ENCODE measurements around the gene REEP1. TPM values are rescaled to one million over a fixed set of nuclear protein-coding genes. Genes with fewer than 3 reads are reported as not detected.

The REEP1 gene
- total and polyA plus RNA-seq, 2 of the 13 experiments (the other 11 are each of a cell fraction or from before 2014, with no cell fraction given), result 0.27 TPM; not detected in 1

- WGBS (ENCODE audit: low lambda C conversion rate), result 6% methylated on average over 4 of the region's 17 CpGs
- ChIA-PET CTCF (ENCODE audit: low intra/inter-chr PET ratio, low total read pairs) (no interaction called here), POLR2A (interaction anchor here (1.2 to 4.0 kb wide), 9 partner anchors 8 to 248 kb away, joined by 4 to 21 read pairs (median 5); partner anchors contain the start of genes KDM3A, POLR1A and PTCD3)
- Histone ChIP-seq H4K20me1 (ENCODE audit: insufficient read depth, low read length) (peaks cover 22% of the 10 kb centered on the region), H3K4me3 (replicated peaks in 1 of 3; ENCODE audit: insufficient read depth in 1 of 3, low read depth in 2 of 3, low read length in 3 of 3) (peak overlapping the region; percentile 81 to 96 (median 91)), H3K4me2 (ENCODE audit: low read depth, low read length) (peak overlapping the region; percentile 98), H2AFZ (ENCODE audit: low read length) (no peak overlapping the region), H3K27me3 (ENCODE audit: control insufficient read depth in 1 of 2, insufficient read depth in 2 of 2, low read length in 2 of 2) (no peaks in the 10 kb centered on the region; a peak in 1 of 5 replicates), H3K27ac (ENCODE audit: extremely low read length, insufficient read depth, low read length) (peak overlapping the region; percentile 95), H3K4me1 (ENCODE audit: insufficient read depth, low read length) (peaks cover 58% of the 10 kb centered on the region), H3K9ac (ENCODE audit: insufficient read depth, low read depth, low read length) (peak overlapping the region; percentile 95), H3K9me3 (ENCODE audit: low read length) (no peaks in the 10 kb centered on the region), H3K79me2 (ENCODE audit: insufficient read depth, low read length) (peaks cover 60% of the 10 kb centered on the region), H3K36me3 (replicated peaks in 1 of 2; ENCODE audit: control insufficient read depth in 1 of 2, insufficient read depth in 2 of 2, low read length in 2 of 2) (peaks cover 1 to 11% of the 10 kb centered on the region in 2 experiments; a peak in 4 of 5 replicates)
- BruUV-seq (replicated peaks), result no TSS peak
- DNase-seq (ENCODE audit: low spot score) (no peak), ATAC-seq (no peak), FAIRE-seq (peak; percentile 85)
- intact Hi-C loops (cut with micrococcal nuclease; ENCODE audit: unreplicated experiment), result loop anchor here (1.0 to 5.0 kb wide), 3 partner anchors 16 to 246 kb away; partner anchors contain the start of genes POLR1A and PTCD3
- in situ Hi-C loops (cut with HindIII; ENCODE audit: extremely low pct_ligation_motif_present, low pct_unique_long_range_greater_than_20kb), result no loop called here
- TF ChIP-seq RFX3 (CRISPR knock-in tag; IDR thresholded peaks at IDR 0.05) (0 out of 2 replicates have a peak, but pooled peaks have one; percentile 21), NR2F6 (IDR thresholded peaks at IDR 0.05) (peak; percentile 66), NR2F6 (CRISPR knock-in tag; IDR thresholded peaks at IDR 0.05) (peak; percentile 55), THRA (CRISPR knock-in tag; IDR thresholded peaks at IDR 0.05; ENCODE audit: borderline replicate concordance) (peak; percentile 9; the same call in 1 of the 2 replicates), ZNF274 (CRISPR knock-in tag; IDR thresholded peaks at IDR 0.05) (no peak), GTF2F1 (IDR thresholded peaks at IDR 0.05; ENCODE audit: low read length) (0 out of 2 replicates have a peak, but pooled peaks have one; percentile 24), EZH2 (conservative IDR thresholded peaks at IDR 0.05; ENCODE audit: low read depth, low read length) (no peak), HNRNPH1 (optimal IDR thresholded peaks at IDR 0.05; ENCODE audit: low read depth, low read length) (no peak), MXI1 (IDR thresholded peaks at IDR 0.05; ENCODE audit: borderline replicate concordance, low read depth, low read length) (peak; percentile 70; the same call in 1 of the 3 replicates), NFKBIZ (CRISPR knock-in tag; IDR thresholded peaks at IDR 0.05) (0 out of 2 replicates have a peak, but pooled peaks have one; percentile 6), RBM39 (IDR thresholded peaks at IDR 0.05; ENCODE audit: low read depth, low read length, poor library complexity, severe bottlenecking) (no peak), TOE1 (CRISPR knock-in tag; IDR thresholded peaks at IDR 0.05) (no peak), ZNF780A (CRISPR knock-in tag; IDR thresholded peaks at IDR 0.05) (no peak), ZNF264 (CRISPR knock-in tag; IDR thresholded peaks at IDR 0.05) (no peak), ZNF136 (CRISPR knock-in tag; IDR thresholded peaks at IDR 0.05; ENCODE audit: low read depth) (no peak), ETS1 (CRISPR knock-in tag; IDR thresholded peaks at IDR 0.05) (no peak), TBP (CRISPR knock-in tag; IDR thresholded peaks at IDR 0.05) (no peak), ZNF607 (CRISPR knock-in tag; IDR thresholded peaks at IDR 0.05; ENCODE audit: borderline replicate concordance) (no peak), ATF2 (CRISPR knock-in tag; IDR thresholded peaks at IDR 0.05) (no peak), HCFC1 (IDR thresholded peaks at IDR 0.05; ENCODE audit: low read depth, low read length) (peak; percentile 77), NCOA5 (CRISPR knock-in tag; IDR thresholded peaks at IDR 0.05) (0 out of 2 replicates have a peak, but pooled peaks have one; percentile 57), NFYC (CRISPR knock-in tag; IDR thresholded peaks at IDR 0.05) (peak; percentile 85; the same call in 1 of the 2 replicates), RAD21 (CRISPR knock-in tag; IDR thresholded peaks at IDR 0.05) (no peak)
Observed at GRCh38 chr2:86194751-86195054, 142.7 kb downstream of the REEP1 start.
